ENCODE data around the gene PXK.

PXK gene

DNA sequence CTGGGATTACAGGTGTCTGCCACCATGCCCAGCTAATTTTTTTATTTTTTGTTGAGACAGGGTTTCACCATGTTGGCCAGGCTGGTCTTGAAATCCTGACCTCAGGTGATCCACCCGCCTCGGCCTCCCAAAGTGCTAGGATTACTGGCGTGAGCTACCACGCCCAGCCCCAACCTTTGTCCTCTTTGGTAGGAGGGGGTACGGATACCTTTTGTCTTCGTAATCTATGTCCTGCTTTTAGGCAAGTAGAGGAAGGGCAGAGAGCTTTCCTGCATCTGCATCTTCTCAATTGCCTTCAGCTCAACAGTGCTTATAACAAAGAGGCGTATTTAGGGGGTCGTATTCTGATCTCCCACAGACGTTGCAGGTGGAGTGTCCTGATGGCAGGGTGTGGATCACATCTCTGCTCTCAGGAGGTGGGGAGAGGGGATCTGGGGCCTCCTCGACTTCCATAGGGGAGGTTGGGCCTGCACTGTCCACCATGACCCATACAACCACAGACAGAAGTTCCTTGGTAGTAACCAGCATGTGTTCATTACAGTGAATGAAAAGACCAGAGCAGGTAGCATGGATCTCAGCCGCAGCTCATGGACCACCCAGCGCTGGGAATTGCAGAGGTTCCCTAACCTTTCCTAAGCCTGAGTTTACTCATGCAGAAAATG lies 137.8 kb downstream of the PXK start:
- no peak for DNase-seq

DNA sequence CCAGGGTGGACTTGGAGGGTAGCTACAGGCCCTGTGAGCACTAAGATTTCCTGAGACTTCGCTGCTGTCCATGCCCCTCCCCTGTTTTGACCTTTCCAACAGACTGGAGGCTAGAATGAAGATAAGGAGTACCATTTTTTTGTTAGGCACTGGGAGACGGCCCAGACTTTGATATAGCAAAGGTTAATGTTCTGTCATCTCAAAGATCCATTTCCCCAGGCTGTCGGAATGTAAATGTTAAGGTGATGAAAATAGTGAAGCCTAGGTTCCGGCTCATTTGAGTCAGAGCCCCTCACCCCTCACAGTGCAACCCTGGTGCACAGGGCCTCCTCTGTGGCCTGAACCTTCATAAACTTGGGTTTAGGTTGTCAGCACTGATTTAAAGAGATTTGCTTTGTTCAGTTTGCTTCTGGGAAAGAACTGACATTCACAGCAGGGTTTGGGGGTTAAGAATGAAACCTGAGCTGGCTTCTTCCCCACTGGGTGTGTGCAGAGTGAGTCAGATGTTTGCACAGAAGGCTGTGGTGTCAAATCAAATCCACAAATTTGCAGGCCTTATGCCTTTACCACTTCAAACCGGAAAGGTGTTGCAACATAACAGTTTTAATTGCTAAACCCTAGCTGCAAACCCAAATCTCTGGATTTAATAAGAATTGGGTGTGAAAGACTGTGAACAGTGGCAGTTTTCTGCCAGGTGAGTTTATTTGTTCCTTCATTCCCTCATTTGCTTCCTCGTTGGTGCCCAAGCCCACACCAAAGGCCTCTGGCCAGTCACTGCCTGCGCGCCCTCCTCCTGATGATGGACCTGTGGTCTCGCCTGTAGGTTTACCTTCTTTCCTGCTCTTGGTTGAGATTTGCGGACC lies 138.6 kb downstream of the PXK start:
- peak; percentile 76 for DNase-seq

DNA sequence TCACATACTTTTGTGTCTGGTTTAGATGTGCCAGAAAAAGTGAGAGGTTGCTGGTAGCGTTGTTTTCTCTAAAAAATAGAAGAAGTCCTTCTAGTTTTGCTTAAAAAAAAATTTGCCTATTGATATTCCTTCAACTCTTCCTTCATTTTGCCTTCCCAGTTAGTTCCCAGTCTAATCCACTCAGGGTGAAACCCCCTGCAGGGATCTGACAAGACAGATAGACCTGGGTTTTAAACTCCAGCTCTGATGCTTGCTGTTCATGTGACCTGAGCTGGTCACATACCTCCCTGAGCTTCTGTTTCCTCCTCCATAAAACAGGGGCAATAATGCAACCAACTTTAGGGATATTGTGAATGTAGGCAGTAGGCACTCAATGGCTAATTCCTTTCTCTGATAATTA lies 140.6 kb downstream of the PXK start:
- no peak for DNase-seq

DNA sequence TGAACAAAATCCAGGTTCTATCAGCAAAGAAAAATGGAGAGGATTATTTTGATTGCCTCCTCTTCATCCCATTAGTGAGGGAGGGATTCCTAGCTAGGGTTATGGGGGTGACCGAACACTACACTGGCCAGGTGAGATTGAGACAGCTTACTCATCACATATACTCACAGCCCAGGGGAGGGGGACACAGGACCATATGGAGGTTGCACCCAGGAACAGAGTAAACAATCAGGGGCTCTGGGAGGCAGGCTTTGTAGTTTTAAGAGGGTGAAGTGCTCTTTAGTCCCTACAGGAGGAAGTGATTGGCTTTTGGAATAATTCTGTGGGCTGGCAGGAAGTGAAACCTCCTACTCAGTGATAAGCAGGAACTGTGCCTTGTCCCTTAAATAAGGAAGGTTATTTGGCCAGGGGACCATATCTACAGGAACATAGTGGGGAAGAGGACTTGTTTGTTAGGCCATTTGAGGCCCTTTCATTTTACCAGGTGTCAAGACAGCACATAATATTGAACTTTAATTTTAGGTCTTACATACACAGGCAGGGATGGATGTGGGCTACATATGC lies 141.7 kb downstream of the PXK start:
- DNase-seq: no peak

DNA sequence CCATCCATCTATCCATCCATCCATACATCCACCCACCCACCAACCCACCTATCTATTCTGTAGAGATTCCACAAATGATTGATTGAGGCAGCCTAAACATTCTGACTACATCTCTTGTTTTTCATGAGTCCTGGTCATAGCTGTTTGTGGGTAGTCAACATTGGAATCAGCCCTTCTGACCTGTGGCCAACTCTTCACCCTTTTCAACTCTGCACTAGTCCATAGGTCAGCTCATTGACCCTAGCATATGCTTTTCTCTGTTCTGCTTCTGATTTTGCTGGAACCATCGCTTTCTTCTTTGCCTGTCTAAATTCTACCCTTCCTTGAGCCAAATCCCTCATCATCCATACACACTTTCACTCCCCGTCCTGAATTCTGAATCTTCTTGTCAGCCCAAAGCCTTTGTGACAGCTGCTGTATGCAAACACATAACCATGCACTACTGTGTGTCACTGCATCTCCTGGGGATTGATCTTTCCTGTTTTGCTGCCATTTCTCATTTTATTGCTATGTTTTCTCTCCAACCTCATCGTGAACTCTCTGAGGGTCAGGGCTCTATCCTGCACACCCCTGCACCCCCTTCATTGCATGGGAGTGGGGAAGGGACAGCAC lies 142.4 kb downstream of the PXK start:
- no peak for DNase-seq
